GM23248 (cell line): ENCODE measurements around the gene LOXL1. TPM values are rescaled to one million over a fixed set of nuclear protein-coding genes. Genes with fewer than 3 reads are reported as not detected.

ENCODE experiments used
- DNase-seq: peaks from one replicate; pipeline ENCODE4 v3.0.0-alpha.2; 2015
- H2AFZ ChIP-seq: fragments of 200-600 bp; sonication (generic); 2 replicates; pipeline ENCODE4 v1.6.1; 2016; ENCODE audit warnings: antibody characterized with exemption
- H3F3A ChIP-seq: fragments of 200-600 bp; sonication (generic); 2 replicates; pipeline ENCODE4 v1.6.1; 2016; ENCODE audit warnings: mild to moderate bottlenecking, antibody characterized with exemption, mixed run types; ENCODE audit not compliant: insufficient read depth
- H3K27ac ChIP-seq: fragments of 200-600 bp; sonication (generic); 2 replicates; pipeline ENCODE4 v1.5.1; 2016; ENCODE audit warnings: mild to moderate bottlenecking
- H3K27me3 ChIP-seq: fragments of 200-600 bp; sonication (generic); replicated peaks from 2 replicates; pipeline ENCODE4 v1.6.1; 2016; ENCODE audit warnings: mild to moderate bottlenecking; ENCODE audit not compliant: insufficient read depth
- H3K36me3 ChIP-seq: fragments of 200-600 bp; sonication (generic); 2 replicates; pipeline ENCODE4 v1.6.1; 2016; ENCODE audit warnings: low read depth, mild to moderate bottlenecking
- H3K4me1 ChIP-seq: fragments of 200-600 bp; sonication (generic); 2 replicates; pipeline ENCODE4 v1.6.1; 2016; ENCODE audit warnings: mild to moderate bottlenecking; ENCODE audit not compliant: insufficient read depth
- H3K4me2 ChIP-seq: fragments of 200-600 bp; sonication (generic); one replicate; pipeline ENCODE4 v1.6.1; 2016; ENCODE audit warnings: mild to moderate bottlenecking; ENCODE audit not compliant: unreplicated experiment
- H3K4me3 ChIP-seq: fragments of 200-600 bp; sonication (generic); 2 replicates; pipeline ENCODE4 v1.5.1; 2016; ENCODE audit warnings: mild to moderate bottlenecking
- H3K79me2 ChIP-seq: fragments of 200-600 bp; sonication (generic); 2 replicates; pipeline ENCODE4 v1.6.1; 2016; ENCODE audit warnings: mild to moderate bottlenecking; ENCODE audit not compliant: insufficient read depth
- H3K9ac ChIP-seq: fragments of 200-600 bp; sonication (generic); 2 replicates; pipeline ENCODE4 v1.6.1; 2016; ENCODE audit warnings: mild to moderate bottlenecking
- H3K9me2 ChIP-seq: fragments of 200-600 bp; sonication (generic); 2 replicates; pipeline ENCODE4 v1.6.1; 2016; ENCODE audit warnings: mixed run types, mild to moderate bottlenecking, moderate library complexity; ENCODE audit not compliant: insufficient read depth
- H3K9me3 ChIP-seq: fragments of 200-600 bp; sonication (generic); one replicate; pipeline ENCODE4 v1.6.1; 2017; ENCODE audit warnings: low read depth
- H4K20me1 ChIP-seq: fragments of 200-600 bp; sonication (generic); 2 replicates; pipeline ENCODE4 v1.6.0; 2016; ENCODE audit not compliant: insufficient read depth
- EZH2 ChIP-seq: fragments of 200-600 bp; sonication (generic); IDR thresholded peaks from 2 replicates; pipeline ENCODE4 v1.6.1; 2018; ENCODE audit warnings: antibody characterized with exemption, mild to moderate bottlenecking; ENCODE audit not compliant: insufficient read depth, poor library complexity, severe bottlenecking
- EZH2phosphoT487 ChIP-seq: fragments of 200-600 bp; sonication (generic); IDR thresholded peaks from 2 replicates; pipeline ENCODE4 v1.6.1; 2018; ENCODE audit warnings: antibody characterized with exemption, moderate library complexity, mild to moderate bottlenecking, low read depth; ENCODE audit not compliant: insufficient read depth
- WGBS, 2 experiments: methylation state at CpG; one replicate each; pipeline ENCODE4 v1.1.6; 2015 to 2017; ENCODE audit warnings: low lambda C conversion rate in 2 of 2, low coverage in 1 of 2; ENCODE audit errors: missing lambda C conversion rate in 2 of 2; 5-methylcytosine and 5-hydroxymethylcytosine counted together
- in situ Hi-C: fragments of 300-500 bp; cut with MboI; formaldehyde crosslinking; loops from 2 replicates; pipeline ENCODE4 v1.15.0; 2020
- polyA plus RNA-seq: library from polyadenylated mRNA; unstranded; fragments of >200 nt; fragmentation: Nextera tagmentation; extraction: Ambion mirVana; gene quantifications from 2 replicates; pipeline ENCODE4 v1.2.1, GENCODE V29; 2016
- total RNA-seq: library from RNA; depleted of rRNA; stranded (reverse); fragments of >200 nt; shearing (Covaris generic); gene quantifications from 2 replicates; pipeline ENCODE4 v1.2.3, GENCODE V29; 2014

The LOXL1 gene
- total and polyA plus RNA-seq, 2 experiments from 2014 or later = 401 to 540 TPM

DNA sequence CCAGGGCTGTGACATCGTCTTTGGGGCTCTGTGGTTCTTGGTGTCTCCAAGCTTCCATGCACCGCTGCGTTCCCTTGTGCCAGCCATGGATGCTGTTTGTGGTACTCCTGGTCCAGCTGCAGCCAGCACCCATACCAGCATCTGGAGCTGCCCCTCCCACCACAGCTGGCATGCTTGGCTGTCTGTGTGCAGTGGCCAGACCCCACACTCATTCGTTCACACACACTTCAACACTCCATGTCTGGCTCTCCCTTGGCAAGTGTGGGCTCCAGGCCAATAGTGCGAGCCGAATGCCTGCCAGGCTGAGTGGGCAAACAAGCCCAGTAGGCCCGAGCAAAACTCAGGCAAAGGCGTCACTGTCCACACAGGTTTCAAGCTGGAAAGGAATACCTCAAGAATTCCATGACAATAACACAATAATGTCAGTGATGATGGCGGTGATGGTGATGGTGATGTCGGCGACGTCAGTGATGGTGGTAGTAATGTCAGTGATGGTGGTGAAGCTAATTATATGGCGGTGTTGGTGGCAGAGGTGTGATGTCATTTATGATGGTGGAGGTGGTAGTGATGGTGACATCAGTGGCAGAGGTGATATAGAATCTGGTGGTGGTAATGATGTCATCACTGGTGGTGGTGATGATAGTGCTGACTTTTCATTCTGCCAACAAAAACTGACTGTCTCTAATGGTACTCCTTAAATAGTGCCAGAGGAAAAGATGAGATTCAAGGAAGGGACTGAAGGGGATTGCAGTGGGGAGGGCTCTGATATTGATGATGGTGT lies 33.6 kb upstream of the LOXL1 start:
- Histone ChIP-seq H3K9me2 (no peaks in the 10 kb centered on the region), H2AFZ (no peak overlapping the region), H3K36me3 (no peaks in the 10 kb centered on the region), H3F3A (peaks cover 8% of the 10 kb centered on the region), H3K79me2 (no peaks in the 10 kb centered on the region), H3K4me2 (no peak overlapping the region), H3K4me1 (peaks cover 8% of the 10 kb centered on the region), H4K20me1 (no peaks in the 10 kb centered on the region), H3K27me3 (peaks cover 22% of the 10 kb centered on the region), H3K27ac (no peak overlapping the region), H3K4me3 (no peak overlapping the region), H3K9ac (no peak overlapping the region), H3K9me3 (no peaks in the 10 kb centered on the region)
- in situ Hi-C loops = no loop called here
- no peak for TF ChIP-seq EZH2phosphoT487
- TF ChIP-seq EZH2 = no peak
- no peak for DNase-seq
- 79 to 82% methylated on average over 13 of the region's 13 CpGs for WGBS, 2 experiments

DNA sequence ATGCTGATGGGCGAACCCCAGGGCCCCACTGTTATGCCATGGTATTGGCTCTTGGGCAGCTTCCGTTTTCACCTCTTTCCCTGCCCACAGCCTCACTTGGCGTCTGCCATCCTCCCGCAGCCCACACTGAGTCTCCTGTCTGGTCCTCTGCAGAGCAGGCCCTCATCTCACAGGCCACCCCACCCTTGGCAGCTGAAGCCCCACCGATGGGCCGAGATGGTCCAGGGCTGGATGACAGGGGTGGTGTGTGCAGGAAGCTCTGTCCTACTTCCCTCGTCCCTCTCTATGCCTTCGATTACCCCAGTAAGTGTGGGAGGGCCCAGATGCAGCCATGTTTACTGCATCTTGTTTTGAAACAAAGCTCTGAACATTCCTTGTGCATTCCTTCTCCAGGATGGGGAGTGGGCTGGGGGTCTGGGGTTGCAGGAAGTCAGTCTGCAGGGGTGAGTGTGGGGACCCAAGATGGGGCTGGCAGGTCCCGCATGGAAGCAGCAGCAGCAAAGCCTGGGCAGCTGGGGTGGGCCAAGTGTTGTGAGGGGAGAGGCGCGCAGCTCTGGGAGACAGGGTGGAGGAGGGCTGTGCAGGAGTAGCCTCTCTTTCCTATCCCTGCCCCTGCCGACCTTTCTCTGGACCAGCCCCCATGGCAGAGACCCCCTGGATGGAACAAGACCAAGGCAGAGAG lies 32.0 kb upstream of the LOXL1 start:
- in situ Hi-C loops = no loop called here
- Histone ChIP-seq H3K4me2 (no peak overlapping the region), H3K27me3 (peaks cover 13% of the 10 kb centered on the region), H3K9me3 (no peaks in the 10 kb centered on the region), H3K4me1 (peaks cover 21% of the 10 kb centered on the region), H3K79me2 (no peaks in the 10 kb centered on the region), H3K36me3 (no peaks in the 10 kb centered on the region), H3K9ac (no peak overlapping the region), H3K27ac (no peak overlapping the region), H4K20me1 (no peaks in the 10 kb centered on the region), H2AFZ (no peak overlapping the region), H3F3A (peaks cover 17% of the 10 kb centered on the region), H3K4me3 (no peak overlapping the region), H3K9me2 (no peaks in the 10 kb centered on the region)
- no peak for TF ChIP-seq EZH2phosphoT487
- no peak for TF ChIP-seq EZH2
- WGBS, 2 experiments = 67 to 73% methylated on average over 11 to 12 of the region's 12 CpGs
- DNase-seq = no peak

DNA sequence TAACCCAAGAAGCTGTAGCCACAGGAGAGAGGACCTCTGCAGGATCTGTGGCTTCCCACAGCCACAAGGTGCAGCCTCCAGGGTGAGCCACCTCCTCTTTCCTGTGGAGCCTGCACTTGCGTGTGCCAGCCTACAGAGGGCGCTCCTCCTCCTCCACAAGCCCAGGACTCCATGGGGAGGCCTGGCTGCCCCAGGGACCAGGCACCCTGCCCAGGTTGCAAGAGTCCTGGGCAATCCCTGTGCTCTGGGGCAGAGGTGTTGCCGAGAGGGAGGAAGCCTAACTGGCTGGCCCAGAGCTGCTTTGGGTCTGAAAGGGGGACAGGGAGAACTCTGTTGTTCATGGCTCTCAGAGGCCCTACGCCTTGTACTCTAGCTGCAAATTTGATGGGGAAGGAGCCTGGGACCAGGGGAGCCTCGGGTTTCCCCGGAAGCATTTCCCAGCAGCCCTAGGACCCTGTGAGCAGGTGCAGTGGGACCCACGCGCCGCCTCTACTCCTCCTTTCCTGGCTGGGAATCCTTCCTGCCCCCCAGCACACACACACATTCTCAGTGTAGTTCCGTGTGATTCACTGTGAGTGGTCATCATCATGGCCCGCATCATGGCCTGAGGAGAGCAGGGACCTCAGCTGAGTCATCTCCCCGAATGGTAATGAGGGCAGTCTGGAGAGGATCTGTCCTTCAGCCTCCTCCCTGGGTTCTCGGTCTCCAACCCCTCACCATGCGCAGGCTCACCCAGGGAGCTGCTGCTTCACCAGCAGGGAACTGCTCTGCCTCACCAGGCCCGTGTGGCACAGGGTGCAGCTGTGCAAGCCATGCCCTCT lies 28.6 kb upstream of the LOXL1 start:
- H3K27ac ChIP-seq = peak overlapping the region; percentile 82
- no peak overlapping the region for H2AFZ ChIP-seq
- WGBS, 2 experiments = 38% methylated on average over 15 of the region's 15 CpGs
- H3K4me2 ChIP-seq = peak overlapping the region; percentile 56
- no peaks in the 10 kb centered on the region for H3K9me3 ChIP-seq
- no peaks in the 10 kb centered on the region for H3K36me3 ChIP-seq
- peaks cover 34% of the 10 kb centered on the region for H3K4me1 ChIP-seq
- H4K20me1 ChIP-seq = no peaks in the 10 kb centered on the region
- TF ChIP-seq EZH2 (no peak), EZH2phosphoT487 (no peak)
- peak overlapping the region; percentile 64 for H3K9ac ChIP-seq
- no peaks in the 10 kb centered on the region for H3K27me3 ChIP-seq
- H3K9me2 ChIP-seq = no peaks in the 10 kb centered on the region
- H3K4me3 ChIP-seq = no peak overlapping the region
- no peaks in the 10 kb centered on the region for H3K79me2 ChIP-seq
- peaks cover 35% of the 10 kb centered on the region for H3F3A ChIP-seq
- in situ Hi-C loops = no loop called here
- DNase-seq = peak; percentile 97
